H1 (cell line): ENCODE results near the gene CYP2B6. TPM values are rescaled to one million over a fixed set of nuclear protein-coding genes. Genes with fewer than 3 reads are reported as not detected.

Source experiments
- CTCF ChIA-PET: fragments of 300-600 bp; sonication (Branson Sonifier 250); formaldehyde crosslinking; loops from one replicate; lab custom pipeline; 2021; ENCODE audit not compliant: partially characterized antibody; lab: Charles Lee
- POLR2A ChIA-PET: fragments of 300-600 bp; sonication (Branson Sonifier 250); formaldehyde crosslinking; loops from one replicate; lab custom pipeline; 2021; ENCODE audit warnings: inconsistent platforms; ENCODE audit not compliant: partially characterized antibody; lab: Charles Lee
- DNase-seq, 2 experiments: peaks; one replicate each; pipeline versions ENCODE4 v3.0.0 to v3.0.0-alpha.2; 2010 to 2022; ENCODE audit warnings: low spot score in 2 of 2, low read depth in 1 of 2, mixed read lengths in 1 of 2
- FAIRE-seq: peaks from 2 replicates; lab custom pipeline; 2011; peaks lifted over from hg19 to GRCh38; lab: Jason Lieb, UNC
- H2AFZ ChIP-seq: 2 replicates; pipeline ENCODE4 v1.8.1; 2012; ENCODE audit warnings: low read length, inconsistent platforms
- H2AK5ac ChIP-seq: 2 replicates; pipeline ENCODE4 v1.6.1; 2013; ENCODE audit warnings: low read depth, low read length
- H2BK120ac ChIP-seq: replicated peaks from 2 replicates; pipeline ENCODE3; 2013; ENCODE audit warnings: low read depth, low read length, inconsistent platforms
- H2BK12ac ChIP-seq: 2 replicates; pipeline ENCODE4 v1.6.1; 2013; ENCODE audit warnings: low read depth, low read length
- H2BK15ac ChIP-seq: 2 replicates; pipeline ENCODE4 v1.6.1; 2013; ENCODE audit warnings: low read length
- H2BK20ac ChIP-seq: 2 replicates; pipeline ENCODE4 v1.6.1; 2013; ENCODE audit warnings: low read length
- H2BK5ac ChIP-seq: 2 replicates; pipeline ENCODE4 v1.6.1; 2013; ENCODE audit warnings: low read depth, low read length
- H3K14ac ChIP-seq: 2 replicates; pipeline ENCODE4 v1.6.1; 2013; ENCODE audit warnings: inconsistent platforms; ENCODE audit not compliant: insufficient read length
- H3K18ac ChIP-seq: 2 replicates; pipeline ENCODE4 v1.6.1; 2013; ENCODE audit warnings: low read length; ENCODE audit errors: extremely low read depth
- H3K23ac ChIP-seq: 2 replicates; pipeline ENCODE4 v1.6.1; 2013; ENCODE audit warnings: inconsistent platforms; ENCODE audit not compliant: insufficient read length
- H3K23me2 ChIP-seq: 2 replicates; pipeline ENCODE4 v1.6.1; 2013; ENCODE audit warnings: low read depth, low read length
- H3K27ac ChIP-seq: 2 replicates; pipeline ENCODE4 v1.6.1; 2011; ENCODE audit warnings: low read depth, low read length, inconsistent platforms
- H3K27me3 ChIP-seq, 4 experiments: replicated peaks in 1 of 4; 1 replicate in 1 of 4; 2 replicates in 3 of 4; pipeline versions ENCODE4 v1.6.1 to v1.8.1; 2011 to 2013; ENCODE audit warnings: low read length in 3 of 4, mild to moderate bottlenecking in 3 of 4, inconsistent platforms in 2 of 4, mixed read lengths in 2 of 4, moderate library complexity in 1 of 4; ENCODE audit not compliant: control insufficient read depth in 3 of 4, insufficient read depth in 3 of 4; ENCODE audit errors: extremely low read depth in 1 of 4
- H3K36me3 ChIP-seq, 4 experiments: 2 replicates each; pipeline versions ENCODE4 v1.6.1 to v1.8.1; 2011 to 2013; ENCODE audit warnings: mild to moderate bottlenecking in 4 of 4, low read length in 3 of 4, moderate library complexity in 2 of 4, control low read depth in 1 of 4, inconsistent platforms in 1 of 4; ENCODE audit not compliant: insufficient read depth in 4 of 4, control insufficient read depth in 2 of 4
- H3K4ac ChIP-seq: replicated peaks from 2 replicates; pipeline ENCODE3; 2013; ENCODE audit warnings: low read length, low read depth, mixed read lengths, inconsistent platforms; ENCODE audit not compliant: insufficient read length
- H3K4me1 ChIP-seq, 4 experiments: replicated peaks in 1 of 4; 1 replicate in 1 of 4; 2 replicates in 3 of 4; pipeline versions ENCODE4 v1.6.1 to v1.8.1; 2011 to 2013; ENCODE audit warnings: low read length in 3 of 4, inconsistent platforms in 2 of 4, mixed read lengths in 1 of 4; ENCODE audit not compliant: insufficient read depth in 4 of 4, control insufficient read depth in 3 of 4
- H3K4me2 ChIP-seq, 2 experiments: 2 replicates each; pipeline versions ENCODE4 v1.6.1 to v1.8.1; 2011 to 2013; ENCODE audit warnings: low read depth in 2 of 2, low read length in 2 of 2, control low read depth in 1 of 2, inconsistent platforms in 1 of 2, mild to moderate bottlenecking in 1 of 2; ENCODE audit not compliant: insufficient read depth in 1 of 2
- H3K4me3 ChIP-seq, 4 experiments: fragments of 200-600, 300-600 bp in 1 of 4; sonication (generic), shearing (Covaris generic), sonication (Bioruptor Twin) in 1 of 4; 2 replicates each; pipeline versions ENCODE4 v1.5.1 to v1.8.1; 2011 to 2016; ENCODE audit warnings: low read length in 4 of 4, low read depth in 3 of 4, control low read depth in 2 of 4, inconsistent platforms in 2 of 4, mild to moderate bottlenecking in 2 of 4, mixed read lengths in 1 of 4, moderate library complexity in 1 of 4; ENCODE audit not compliant: insufficient read depth in 2 of 4; ENCODE audit errors: extremely low read depth in 1 of 4
- H3K56ac ChIP-seq: replicated peaks from 2 replicates; pipeline ENCODE3; 2013; ENCODE audit warnings: low read depth, mild to moderate bottlenecking, mixed read lengths, low read length, inconsistent platforms; ENCODE audit not compliant: insufficient read length
- H3K79me1 ChIP-seq: 2 replicates; pipeline ENCODE4 v1.6.1; 2013; ENCODE audit warnings: low read depth, low read length, control low read depth
- H3K79me2 ChIP-seq, 2 experiments: 2 replicates each; pipeline versions ENCODE4 v1.6.1 to v1.8.1; 2012 to 2013; ENCODE audit warnings: low read length in 2 of 2, mild to moderate bottlenecking in 2 of 2, inconsistent platforms in 1 of 2; ENCODE audit not compliant: insufficient read depth in 2 of 2, control insufficient read depth in 1 of 2
- H3K9ac ChIP-seq, 4 experiments: replicated peaks in 1 of 4; 1 replicate in 1 of 4; 2 replicates in 3 of 4; pipeline versions ENCODE4 v1.6.1 to v1.8.1; 2011 to 2013; ENCODE audit warnings: low read depth in 3 of 4, low read length in 3 of 4, control low read depth in 2 of 4, mild to moderate bottlenecking in 2 of 4, moderate library complexity in 2 of 4, inconsistent platforms in 1 of 4; ENCODE audit errors: extremely low read depth in 1 of 4
- H3K9me3 ChIP-seq, 2 experiments: 2 replicates each; pipeline versions ENCODE4 v1.6.1 to v1.8.1; 2012 to 2013; ENCODE audit warnings: mild to moderate bottlenecking in 2 of 2, moderate library complexity in 2 of 2, control low read depth in 1 of 2, inconsistent platforms in 1 of 2, low read depth in 1 of 2, low read length in 1 of 2, mixed read lengths in 1 of 2; ENCODE audit not compliant: insufficient read depth in 2 of 2
- H4K20me1 ChIP-seq, 2 experiments: replicated peaks in 1 of 2; 2 replicates each; pipeline versions ENCODE3 to v1.8.1; 2011 to 2013; ENCODE audit warnings: inconsistent platforms in 2 of 2, low read length in 2 of 2, mild to moderate bottlenecking in 1 of 2; ENCODE audit not compliant: insufficient read depth in 2 of 2, control insufficient read depth in 1 of 2
- H4K5ac ChIP-seq: 2 replicates; pipeline ENCODE4 v1.6.1; 2013; ENCODE audit warnings: low read length, low read depth, mixed read lengths, inconsistent platforms; ENCODE audit not compliant: insufficient read length
- H4K8ac ChIP-seq: 2 replicates; pipeline ENCODE4 v1.8.0; 2013; ENCODE audit warnings: mild to moderate bottlenecking, moderate library complexity, low read length, inconsistent platforms; ENCODE audit not compliant: insufficient read depth; ENCODE audit errors: extremely low read depth
- H4K91ac ChIP-seq: replicated peaks from 2 replicates; pipeline ENCODE3; 2013; ENCODE audit warnings: low read length, mixed read lengths, inconsistent platforms; ENCODE audit not compliant: insufficient read length
- ATF3 ChIP-seq: IDR thresholded peaks from 2 replicates; pipeline ENCODE4 v1.6.1; 2011; ENCODE audit warnings: low read depth, mild to moderate bottlenecking, low read length; ENCODE audit not compliant: insufficient read depth
- EZH2 ChIP-seq: fragments of 200-600 bp; sonication (generic); IDR thresholded peaks from 2 replicates; pipeline ENCODE4 v1.7.1; 2012; ENCODE audit warnings: low read depth, mild to moderate bottlenecking, moderate library complexity, low read length, inconsistent platforms; ENCODE audit not compliant: severe bottlenecking
- FOSL1 ChIP-seq: IDR thresholded peaks from 2 replicates; pipeline ENCODE4 v1.6.1; 2011; ENCODE audit warnings: mild to moderate bottlenecking, low read depth, low read length, moderate library complexity; ENCODE audit not compliant: insufficient read depth
- RBBP5 ChIP-seq: IDR thresholded peaks from 2 replicates; pipeline ENCODE4 v1.7.1; 2012; ENCODE audit warnings: low read depth, mild to moderate bottlenecking, inconsistent platforms, low read length, moderate library complexity, borderline replicate concordance
- SIN3A ChIP-seq, 2 experiments: IDR thresholded peaks in 1 of 2; conservative IDR thresholded peaks in 1 of 2; 2 replicates each; pipeline ENCODE4 v1.6.1; 2011 to 2012; ENCODE audit warnings: low read length in 2 of 2, improper control_type of control experiment in 1 of 2, low read depth in 1 of 2, mild to moderate bottlenecking in 1 of 2
- WGBS, 2 experiments: shearing (Covaris generic) in 1 of 2; methylation state at CpG; one replicate each; pipeline versions ENCODE4 v1.1.6 to v1.1.7; 2013 to 2015; ENCODE audit warnings: low lambda C conversion rate in 2 of 2, mixed read lengths in 2 of 2, inconsistent platforms in 1 of 2, low coverage in 1 of 2, missing lambda C conversion rate in 1 of 2; ENCODE audit not compliant: insufficient replicate concordance in 2 of 2, insufficient coverage in 1 of 2, insufficient read length in 1 of 2; ENCODE audit errors: extremely low coverage in 1 of 2, missing lambda C conversion rate in 1 of 2; 5-methylcytosine and 5-hydroxymethylcytosine counted together
- polyA plus RNA-seq, 7 experiments: library from polyadenylated mRNA; depleted of rRNA in 3 of 7; stranded (reverse) in 5 of 7; unstranded in 2 of 7; fragments of >200 nt in 5 of 7; fragments of 200-250 nt in 2 of 7; gene quantifications; 1 replicate in 5 of 7; 2 replicates in 1 of 7; 4 replicates in 1 of 7; pipeline versions ENCODE4 v1.2.1 to v1.2.3, GENCODE V29; 2011 to 2013; ENCODE audit warnings: missing spikeins in 2 of 7, mixed read lengths in 2 of 7
- total RNA-seq: library from RNA; stranded (reverse); fragmentation: NEBNext Ultra II Directional; extraction: Animal tissue kit (Norgen Biotek cat#: 25700); gene quantifications from 2 replicates; pipeline ENCODE4 v1.2.1, GENCODE V29; 2021

Gene CYP2B6
- total and polyA plus RNA-seq, 2 of the 8 experiments (the other 6 are each of a cell fraction or from before 2014, with no cell fraction given): 2.8 to 5.4 TPM

- Histone ChIP-seq H3K9ac (no peak overlapping the region), H4K91ac (no peak overlapping the region), H3K4ac (no peak overlapping the region), H2BK12ac (no peak overlapping the region; the same call in 1 of the 2 replicates), H3K18ac (no peak overlapping the region), H3K14ac (no peak overlapping the region), H2AFZ (no peak overlapping the region), H2BK120ac (no peak overlapping the region), H3K79me2 (no peaks in the 10 kb centered on the region), H4K8ac (no peak overlapping the region), H3K79me1 (no peaks in the 10 kb centered on the region), H3K36me3 (no peaks in the 10 kb centered on the region), H3K9me3 (peaks cover 7 to 11% of the 10 kb centered on the region in 2 experiments), H2BK5ac (no peak overlapping the region), H2BK20ac (no peak overlapping the region), H3K23ac (no peak overlapping the region), H4K20me1 (no peaks in the 10 kb centered on the region), H4K5ac (no peak overlapping the region), H3K4me1 (no peaks in the 10 kb centered on the region), H2AK5ac (no peak overlapping the region), H3K56ac (no peak overlapping the region), H3K27ac (no peak overlapping the region), H3K27me3 (no peaks in the 10 kb centered on the region; a peak in 1 of 7 replicates), H3K4me2 (no peak overlapping the region), H3K23me2 (no peaks in the 10 kb centered on the region; the same call in 1 of the 2 replicates), H2BK15ac (no peak overlapping the region), H3K4me3 (no peak overlapping the region)
- FAIRE-seq (no peak), DNase-seq (no peak)
- CTCF ChIA-PET: no interaction called here
- WGBS, 2 experiments: 83% methylated on average over 1 of the region's 1 CpG; no CpG with 5 or more reads in 1 of the 2 experiments
- POLR2A ChIA-PET: no interaction called here
- TF ChIP-seq RBBP5: no peak
- no peak for TF ChIP-seq SIN3A (conservative IDR thresholded peaks at IDR 0.05 in 1 of 2, IDR thresholded peaks at IDR 0.05 in 1 of 2; ENCODE audit: low read depth in 1 of 2, low read length in 2 of 2)
- TF ChIP-seq EZH2: no peak
- no peak for TF ChIP-seq FOSL1
- no peak for TF ChIP-seq ATF3
These were observed 30.9 kb upstream of the CYP2B6 start for GRCh38 chr19:40960062-40960685.
